Skin of body (tissue), 2 donors: ENCODE measurements around the gene ATXN7L3B. TPM values are rescaled to one million over a fixed set of nuclear protein-coding genes. Genes with fewer than 3 reads are reported as not detected.

Experiments used
- DNase-seq: peaks from one replicate; lab custom pipeline; 2025; lab: John Stamatoyannopoulos, UW
- total RNA-seq: library from RNA; depleted of rRNA; stranded (reverse); fragments of >200 nt; gene quantifications from one replicate; pipeline ENCODE4 v1.2.3, GENCODE V29; 2014

ATXN7L3B gene
- total RNA-seq, 1 donor from 2014 or later: 26.6 TPM

DNA sequence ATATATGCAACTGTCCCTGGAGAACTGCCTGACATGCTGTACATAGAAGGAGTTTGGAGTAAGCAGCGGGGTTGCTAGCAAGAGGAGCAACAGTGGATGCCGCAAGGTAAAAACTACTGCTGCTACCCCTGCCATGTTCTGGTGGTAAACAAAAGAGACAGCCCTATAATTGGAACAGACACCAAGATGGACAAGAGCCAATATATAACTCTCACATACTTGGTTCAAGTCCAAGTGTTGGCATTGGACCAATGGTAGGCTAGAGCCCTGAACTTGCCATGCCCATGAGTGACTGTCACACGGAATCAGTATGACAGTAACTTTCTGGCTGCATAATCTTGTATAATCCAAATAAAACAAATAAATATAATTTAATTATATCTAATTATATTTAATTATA lies 13.7 kb downstream of the ATXN7L3B start:
- DNase-seq: no peak

DNA sequence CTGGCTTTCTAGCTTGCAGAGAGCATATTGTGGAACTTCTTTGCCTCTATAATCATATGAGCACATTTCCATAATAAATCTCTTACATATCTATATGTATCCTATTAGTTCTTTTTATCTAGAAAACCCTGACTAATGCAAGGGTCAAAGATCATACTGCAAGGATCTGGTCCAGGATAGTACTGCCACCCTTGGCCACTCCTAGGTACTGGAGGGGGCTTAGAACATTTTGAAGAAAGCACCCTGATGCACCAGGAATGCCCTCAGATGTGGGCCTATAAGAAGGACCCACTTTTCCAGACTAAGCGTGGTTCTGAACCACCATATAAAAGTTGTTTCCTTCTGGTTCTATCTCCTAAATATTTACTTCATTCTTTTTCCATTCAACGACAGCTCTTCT lies 14.6 kb downstream of the ATXN7L3B start:
- DNase-seq: no peak

DNA sequence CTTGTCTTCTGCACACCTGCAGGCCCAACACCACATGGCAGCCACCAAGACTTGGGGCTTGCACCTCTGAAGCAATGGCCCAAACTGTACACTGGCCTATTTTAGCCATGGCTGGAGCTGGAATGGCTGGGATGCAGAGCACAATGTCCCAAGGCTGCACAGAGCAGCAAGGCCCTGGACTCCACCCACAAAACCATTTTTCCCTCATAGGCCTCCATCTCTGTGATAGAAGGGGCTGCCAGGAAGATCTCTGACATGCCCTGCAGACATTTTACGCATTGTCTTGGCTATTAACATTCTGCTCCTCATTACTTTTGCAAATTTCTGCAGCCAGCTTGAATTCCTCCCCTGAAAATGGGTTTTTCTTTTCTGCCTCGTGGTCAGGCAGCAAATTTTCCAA lies 22.1 kb downstream of the ATXN7L3B start:
- DNase-seq: no peak

DNA sequence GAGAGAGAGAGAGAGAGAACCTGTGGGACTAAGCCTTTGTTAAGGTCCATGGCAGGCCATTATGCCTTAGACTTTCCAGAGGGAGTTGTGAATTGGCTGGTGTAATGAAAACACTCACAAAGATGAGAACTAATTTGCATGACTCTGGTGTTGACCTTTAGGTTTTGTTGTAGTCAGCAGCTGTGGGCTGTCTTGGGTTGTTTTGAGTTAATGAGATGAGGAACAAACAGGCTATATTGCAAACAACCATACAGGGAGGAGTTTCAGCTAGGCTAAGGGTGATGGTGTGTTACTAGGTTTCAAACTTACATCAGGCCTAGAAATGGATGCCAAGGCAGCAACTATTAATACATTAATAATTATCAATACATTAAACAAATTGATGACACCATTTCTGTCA lies 26.3 kb downstream of the ATXN7L3B start:
- no peak for DNase-seq

DNA sequence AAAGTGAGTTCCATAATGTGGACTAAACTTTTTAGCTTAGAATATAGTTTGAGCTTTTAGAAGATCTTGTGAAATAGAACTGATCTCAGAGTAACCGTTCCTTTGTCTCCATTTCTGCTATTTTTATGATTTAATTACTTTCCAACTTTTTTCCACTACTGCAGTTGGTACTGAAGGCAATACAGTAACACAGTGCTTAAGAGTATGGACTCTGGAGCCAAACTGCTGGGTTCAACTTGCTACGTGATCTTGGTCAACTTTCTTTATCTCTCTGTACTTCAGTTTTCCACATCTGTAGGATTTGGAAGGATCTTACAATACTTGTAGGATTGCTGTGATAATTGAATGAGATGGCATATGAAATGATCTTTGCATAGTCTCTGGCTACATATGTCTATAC lies 40.9 kb downstream of the ATXN7L3B start:
- no peak for DNase-seq

DNA sequence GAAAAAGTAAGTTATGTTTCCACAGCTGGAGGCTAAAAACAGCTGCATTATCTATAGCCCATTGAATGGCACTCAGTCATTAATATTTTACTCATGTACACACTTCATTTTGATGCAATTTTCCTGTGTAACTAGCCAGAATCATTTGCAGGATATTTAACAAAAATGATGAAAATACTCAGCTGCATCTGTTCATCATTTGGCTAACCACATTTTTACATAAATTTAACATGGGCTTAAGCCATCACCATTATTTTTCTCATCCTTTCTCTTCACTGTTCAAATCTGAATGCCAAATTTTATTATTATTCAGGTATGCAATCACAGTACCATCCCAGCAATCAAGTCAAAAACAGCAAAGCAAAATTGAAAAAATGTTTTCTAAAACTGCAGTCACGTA lies 41.8 kb downstream of the ATXN7L3B start:
- DNase-seq: no peak

DNA sequence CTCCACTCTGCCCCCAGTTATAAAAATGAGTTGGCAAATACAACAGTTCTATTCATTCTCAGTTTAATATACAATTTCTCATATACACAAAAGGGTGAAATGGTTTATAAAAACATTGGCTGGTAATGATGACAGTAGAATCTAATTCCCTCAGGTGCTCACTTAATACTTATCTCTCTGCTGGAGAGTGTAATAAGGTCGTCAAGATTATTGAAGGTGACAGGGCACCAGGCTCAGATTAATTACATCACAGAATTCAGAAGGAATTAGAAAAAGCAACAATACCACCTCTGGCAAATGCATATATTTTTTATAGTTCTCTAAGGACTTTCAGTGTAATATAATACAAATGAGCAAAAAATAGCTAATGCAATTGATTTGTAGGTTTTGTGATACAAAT lies 42.3 kb downstream of the ATXN7L3B start:
- no peak for DNase-seq

DNA sequence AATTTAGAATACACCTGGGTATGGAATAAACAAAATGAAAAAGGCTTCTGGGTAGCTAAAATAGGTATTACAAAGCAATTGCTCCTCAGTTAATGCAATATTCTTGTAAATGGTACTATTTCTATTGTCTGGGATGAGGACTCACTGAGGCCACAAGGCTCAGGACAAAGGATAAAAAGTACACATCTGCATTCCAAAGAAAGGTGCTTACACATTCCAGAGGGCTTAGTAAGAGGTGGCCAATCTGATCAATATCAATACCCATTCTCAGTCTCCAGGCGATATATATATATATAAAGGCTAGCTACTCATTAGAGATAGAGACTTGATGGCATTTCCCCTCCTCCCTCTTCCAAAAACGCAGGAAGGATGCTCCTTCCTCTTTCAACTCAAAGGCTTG lies 43.8 kb downstream of the ATXN7L3B start:
- DNase-seq: no peak

DNA sequence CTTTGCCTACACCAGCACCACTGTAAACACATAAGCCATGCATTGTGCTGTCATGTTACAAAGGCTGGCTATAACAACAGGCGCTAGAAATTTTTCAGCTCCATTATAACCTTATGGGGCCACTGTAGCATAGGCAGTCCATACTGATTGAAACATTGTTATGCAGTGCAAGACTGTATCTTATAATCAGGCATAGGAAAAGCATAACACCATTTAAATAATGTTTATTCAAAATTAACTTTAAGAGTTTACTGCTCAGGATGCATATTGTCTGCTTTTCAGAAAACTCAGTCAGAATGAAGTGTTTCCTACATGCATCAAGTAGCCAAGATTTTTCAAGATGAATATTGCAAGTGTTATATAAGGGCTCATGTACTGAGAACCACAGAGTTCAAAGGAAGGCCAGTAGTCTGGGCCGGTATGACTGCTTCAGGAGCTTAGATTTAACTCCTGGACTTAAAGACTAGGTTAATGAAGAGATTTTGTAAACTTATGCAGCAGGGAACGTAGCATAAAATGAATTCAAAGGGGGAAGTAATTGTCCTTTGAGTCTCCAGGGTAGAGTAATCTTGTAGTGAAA lies 46.9 kb downstream of the ATXN7L3B start:
- DNase-seq: no peak

DNA sequence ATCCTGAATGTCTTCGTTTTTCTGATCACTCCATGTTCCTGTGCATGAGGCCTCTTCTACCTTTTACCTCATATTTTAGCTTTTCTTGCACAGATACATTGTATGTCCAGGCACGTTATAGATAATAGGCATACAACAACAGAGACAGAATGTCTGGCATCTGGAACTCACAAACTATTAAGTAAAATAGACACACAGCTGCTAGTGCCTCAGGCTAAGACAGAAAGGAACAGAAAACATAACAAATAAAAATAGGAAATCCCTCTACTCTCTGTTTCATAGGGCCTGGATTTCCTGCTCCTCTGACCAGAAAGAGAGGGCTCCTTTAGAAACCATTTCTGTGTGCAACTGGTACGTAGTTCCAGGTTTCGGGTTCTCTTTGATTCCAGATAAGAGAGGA lies 48.6 kb downstream of the ATXN7L3B start:
- no peak for DNase-seq
